ENCODE results near the gene UXS1. TPM values are rescaled to one million over a fixed set of nuclear protein-coding genes. Genes with fewer than 3 reads are reported as not detected.

UXS1 gene
- total RNA-seq, 1 experiment from 2014 or later = 66.0 TPM

GRCh38 chr2:106189764-106190468, 4.2 kb downstream of the UXS1 start:
- peak; percentile 43 for DNase-seq (ENCODE audit: low read depth)

GRCh38 chr2:106189325-106189724, 4.8 kb downstream of the UXS1 start:
- DNase-seq (ENCODE audit: low read depth) = no peak

GRCh38 chr2:106187273-106187891, 6.7 kb downstream of the UXS1 start:
- no peak for DNase-seq (ENCODE audit: low read depth)

- no peak for DNase-seq (ENCODE audit: low read depth)
Observed at GRCh38 chr2:106185475-106186184, 8.5 kb downstream of the UXS1 start.

GRCh38 chr2:106184857-106185256, 9.2 kb downstream of the UXS1 start:
- no peak for DNase-seq (ENCODE audit: low read depth)

GRCh38 chr2:106184394-106184793, 9.7 kb downstream of the UXS1 start:
- no peak for DNase-seq (ENCODE audit: low read depth)

- DNase-seq (ENCODE audit: low read depth) = no peak
Observed at GRCh38 chr2:106183101-106183696, 10.9 kb downstream of the UXS1 start.

GRCh38 chr2:106181064-106181463, 13.0 kb downstream of the UXS1 start:
- DNase-seq (ENCODE audit: low read depth) = no peak

- DNase-seq (ENCODE audit: low read depth) = no peak
Observed at GRCh38 chr2:106180602-106181001, 13.5 kb downstream of the UXS1 start.

- DNase-seq (ENCODE audit: low read depth) = no peak
Observed at GRCh38 chr2:106178716-106179115, 15.4 kb downstream of the UXS1 start.

- DNase-seq (ENCODE audit: low read depth) = no peak
Observed at GRCh38 chr2:106177581-106177980, 16.5 kb downstream of the UXS1 start.

- DNase-seq (ENCODE audit: low read depth) = no peak
Observed at GRCh38 chr2:106176446-106177099, 17.5 kb downstream of the UXS1 start.

- DNase-seq (ENCODE audit: low read depth) = no peak
Observed at GRCh38 chr2:106175086-106175850, 18.8 kb downstream of the UXS1 start.

GRCh38 chr2:106174056-106174455, 20.0 kb downstream of the UXS1 start:
- DNase-seq (ENCODE audit: low read depth) = peak; percentile 52

GRCh38 chr2:106172649-106173048, 21.5 kb downstream of the UXS1 start:
- no peak for DNase-seq (ENCODE audit: low read depth)

GRCh38 chr2:106168657-106169056, 25.4 kb downstream of the UXS1 start:
- DNase-seq (ENCODE audit: low read depth) = no peak

- no peak for DNase-seq (ENCODE audit: low read depth)
Observed at GRCh38 chr2:106167067-106167466, 27.0 kb downstream of the UXS1 start.

- no peak for DNase-seq (ENCODE audit: low read depth)
Observed at GRCh38 chr2:106165561-106165960, 28.5 kb downstream of the UXS1 start.

- DNase-seq (ENCODE audit: low read depth) = no peak
Observed at GRCh38 chr2:106165029-106165428, 29.1 kb downstream of the UXS1 start.

- no peak for DNase-seq (ENCODE audit: low read depth)
Observed at GRCh38 chr2:106163948-106164545, 30.1 kb downstream of the UXS1 start.

Data from LHCN-M2 (cell line).